HepG2 (cell line): ENCODE results near the gene CNTF. TPM values are rescaled to one million over a fixed set of nuclear protein-coding genes. Genes with fewer than 3 reads are reported as not detected.

ENCODE experiments used
- ASH2L ChIP-seq: fragments of 300-600, 200-600 bp; sonication (generic); IDR thresholded peaks from 2 replicates; pipeline ENCODE4 v1.7.0; 2017; ENCODE audit warnings: low read depth, mild to moderate bottlenecking, moderate library complexity, mixed read lengths, low read length; ENCODE audit not compliant: insufficient read length
- BATF2 ChIP-seq: sonication (generic); formaldehyde crosslinking; IDR thresholded peaks from 2 replicates; pipeline ENCODE4 v1.8.0; 2022; ENCODE audit warnings: mild to moderate bottlenecking, missing genetic modification reagents, moderate library complexity
- BHLHE40 ChIP-seq: IDR thresholded peaks from 2 replicates; pipeline ENCODE4 v1.6.1; 2011; ENCODE audit warnings: low read length, improper control_type of control experiment
- IKZF4 ChIP-seq: sonication (generic); formaldehyde crosslinking; IDR thresholded peaks from 2 replicates; pipeline ENCODE4 v1.5.1; 2020; ENCODE audit warnings: borderline replicate concordance, mild to moderate bottlenecking, low read depth, missing genetic modification reagents; ENCODE audit errors: not compliant biosample characterization
- KIAA2018 ChIP-seq: sonication (generic); formaldehyde crosslinking; IDR thresholded peaks from 2 replicates; pipeline ENCODE4 v1.5.0; 2020; ENCODE audit warnings: mild to moderate bottlenecking, missing genetic modification reagents, borderline replicate concordance
- MNT ChIP-seq: fragments of 450-650 bp; IDR thresholded peaks from 2 replicates; pipeline ENCODE4 v1.6.1; 2016
- NCOR1 ChIP-seq: fragments of 200-600 bp; sonication (generic); IDR thresholded peaks from 2 replicates; pipeline ENCODE4 v1.7.0; 2017; ENCODE audit warnings: antibody characterized with exemption, low read length, borderline replicate concordance
- RNF219 ChIP-seq: sonication (generic); formaldehyde crosslinking; IDR thresholded peaks from 2 replicates; pipeline ENCODE4 v1.5.0; 2020; ENCODE audit warnings: mild to moderate bottlenecking, missing genetic modification reagents
- ZBTB21 ChIP-seq: sonication (generic); formaldehyde crosslinking; IDR thresholded peaks from 2 replicates; pipeline ENCODE4 v1.4.0; 2020; ENCODE audit warnings: missing genetic modification reagents
- ZHX1 ChIP-seq: sonication (generic); formaldehyde crosslinking; IDR thresholded peaks from 2 replicates; pipeline ENCODE4 v1.8.1; 2022; ENCODE audit warnings: low read depth, mild to moderate bottlenecking, missing genetic modification reagents
- ZNF234 ChIP-seq: sonication (generic); formaldehyde crosslinking; conservative IDR thresholded peaks from 2 replicates; pipeline ENCODE4 v1.5.1; 2020; ENCODE audit warnings: mild to moderate bottlenecking, missing genetic modification reagents
- polyA plus RNA-seq, 8 experiments: library from polyadenylated mRNA; depleted of rRNA in 3 of 8; stranded (reverse) in 7 of 8; unstranded in 1 of 8; fragments of >200 nt; fragmentation: Illumina TruSeq in 4 of 8; extraction: Trizol in 4 of 8; gene quantifications; 2 replicates each; pipeline versions ENCODE4 v1.2.1 to v1.2.3, GENCODE V29; 2011 to 2016; ENCODE audit warnings: low read depth in 4 of 8, missing spikeins in 1 of 8, mixed read lengths in 1 of 8; ENCODE audit not compliant: insufficient read depth in 1 of 8
- total RNA-seq, 5 experiments: library from RNA; depleted of rRNA; stranded (reverse); fragments of >200 nt; fragmentation: Illumina TruSeq; extraction: Trizol; gene quantifications; 2 replicates each; pipeline ENCODE4 v1.2.3, GENCODE V29; 2016; ENCODE audit warnings: low read depth in 1 of 5

CNTF gene
- total and polyA plus RNA-seq, 2 of the 13 experiments (the other 11 are each of a cell fraction or from before 2014, with no cell fraction given) = 0.51 to 2.3 TPM

GRCh38 chr11:58579192-58580129, 43.0 kb upstream of the CNTF start (continued):
- TF ChIP-seq RNF219 (CRISPR knock-in tag) (no peak; the same call in 1 of the 2 replicates), IKZF4 (peak; percentile 49), NCOR1 (no peak; the same call in 1 of the 2 replicates), MNT (peak; percentile 76), KIAA2018 (CRISPR knock-in tag) (no peak), ZHX1 (CRISPR knock-in tag) (peak; percentile 44; the same call in 1 of the 2 replicates), BATF2 (CRISPR knock-in tag) (no peak), BHLHE40 (peak; percentile 85), ZNF234 (CRISPR knock-in tag) (no peak), ZBTB21 (CRISPR knock-in tag) (no peak; the same call in 1 of the 2 replicates), ASH2L (peak; percentile 77)
